ENCODE results near the gene SUMO4. TPM values are rescaled to one million over a fixed set of nuclear protein-coding genes. Genes with fewer than 3 reads are reported as not detected.

SUMO4 gene
- total RNA-seq, result 9.5 and 11.5 TPM in 2 replicates
- 4.4 TPM for total RNA-seq (2013)
- polyA plus RNA-seq, result 0.18 and 0.22 TPM in 2 replicates
- 2.6 and 3.0 TPM in 2 replicates for polyA minus RNA-seq

- Histone ChIP-seq H3K36me3 (replicated peaks in 1 of 2; ENCODE audit: control extremely low read depth in 1 of 2, control insufficient read depth in 1 of 2, extremely low read depth in 1 of 2, insufficient read depth in 2 of 2, low read length in 1 of 2) (peaks cover 10 to 33% of the 10 kb centered on the region in 2 experiments), H4K20me1 (ENCODE audit: control insufficient read depth, insufficient read depth, low read length, poor library complexity, severe bottlenecking) (no peaks in the 10 kb centered on the region), H3K4me3 (ENCODE audit: control extremely low read depth in 1 of 5, extremely low read depth in 1 of 5, insufficient read depth in 1 of 5, low read depth in 2 of 5, low read length in 4 of 5) (no peak within 1 kb of the TSS), H3K79me2 (ENCODE audit: control insufficient read depth, insufficient read depth, low read length) (no peaks in the 10 kb centered on the region), H3K4me2 (replicated peaks; ENCODE audit: low read depth, low read length, poor library complexity, severe bottlenecking) (no peak within 1 kb of the TSS), H2AFZ (ENCODE audit: insufficient read depth, low read depth, low read length, poor library complexity, severe bottlenecking) (no peak within 1 kb of the TSS), H3K27me3 (replicated peaks in 1 of 4; ENCODE audit: control extremely low read depth in 1 of 4, control insufficient read depth in 3 of 4, insufficient read depth in 4 of 4, low read length in 3 of 4) (no peaks in the 10 kb centered on the region), H3K27ac (ENCODE audit: low read length in 2 of 2) (no peak within 1 kb of the TSS), H3K9me3 (ENCODE audit: control extremely low read depth in 1 of 3, control insufficient read depth in 2 of 3, insufficient read depth in 1 of 3, low read length in 2 of 3) (no peaks in the 10 kb centered on the region), H3K9ac (ENCODE audit: low read length) (no peak within 1 kb of the TSS), H3K4me1 (ENCODE audit: control insufficient read depth in 2 of 2, insufficient read depth in 2 of 2, low read length in 2 of 2) (no peaks in the 10 kb centered on the region)
- Mint-ChIP-seq H3K27ac (no peak within 1 kb of the TSS), H3K27me3 (no peaks in the 10 kb centered on the region), H3K4me3 (no peak within 1 kb of the TSS), H3K4me1 (peaks cover 2% of the 10 kb centered on the region), H3K9me3 (ENCODE audit: insufficient read depth) (no peaks in the 10 kb centered on the region)
- 100% methylated on average over 4 of the region's 11 CpGs for WGBS (ENCODE audit: insufficient coverage)
- ATAC-seq (ENCODE audit: low read depth) (no peak), DNase-seq (no peak)
- intact Hi-C loops (cut with micrococcal nuclease), result no loop called here
- TF ChIP-seq CTCF (IDR thresholded peaks at IDR 0.05) (no peak), EZH2 (IDR thresholded peaks at IDR 0.05; ENCODE audit: borderline replicate concordance, insufficient read depth, low read depth, low read length, poor library complexity, severe bottlenecking) (no peak)
- ChIA-PET CTCF (no interaction called here), POLR2A (no interaction called here)
Observed at GRCh38 chr6:149400050-149400449, at the start of gene SUMO4. SUMO4 (plus strand) TSS chr6:149400262; CDS start chr6:149400392, 130 bp downstream.

GRCh38 chr6:149354009-149354408, 46.1 kb upstream of the SUMO4 start:
- intact Hi-C loops (cut with micrococcal nuclease), result loop anchor here (5.0 kb wide), 1 partner anchor 33 kb away; no protein-coding TSS in a partner anchor
- Histone ChIP-seq H3K9ac (ENCODE audit: low read length) (no peak overlapping the region), H3K27ac (ENCODE audit: low read length in 2 of 2) (no peak overlapping the region), H3K4me1 (ENCODE audit: control insufficient read depth in 2 of 2, insufficient read depth in 2 of 2, low read length in 2 of 2) (peaks cover 5 to 8% of the 10 kb centered on the region in 2 donors), H2AFZ (ENCODE audit: insufficient read depth, low read depth, low read length, poor library complexity, severe bottlenecking) (no peak overlapping the region), H3K9me3 (ENCODE audit: control extremely low read depth in 1 of 3, control insufficient read depth in 2 of 3, insufficient read depth in 1 of 3, low read length in 2 of 3) (no peaks in the 10 kb centered on the region), H3K79me2 (ENCODE audit: control insufficient read depth, insufficient read depth, low read length) (peaks cover 95% of the 10 kb centered on the region), H3K36me3 (replicated peaks in 1 of 2; ENCODE audit: control extremely low read depth in 1 of 2, control insufficient read depth in 1 of 2, extremely low read depth in 1 of 2, insufficient read depth in 2 of 2, low read length in 1 of 2) (peaks cover 4 to 5% of the 10 kb centered on the region in 2 experiments), H4K20me1 (ENCODE audit: control insufficient read depth, insufficient read depth, low read length, poor library complexity, severe bottlenecking) (peaks cover 60% of the 10 kb centered on the region), H3K4me2 (replicated peaks; ENCODE audit: low read depth, low read length, poor library complexity, severe bottlenecking) (no peak overlapping the region), H3K4me3 (ENCODE audit: control extremely low read depth in 1 of 5, extremely low read depth in 1 of 5, insufficient read depth in 1 of 5, low read depth in 2 of 5, low read length in 4 of 5) (no peak overlapping the region), H3K27me3 (replicated peaks in 1 of 4; ENCODE audit: control extremely low read depth in 1 of 4, control insufficient read depth in 3 of 4, insufficient read depth in 4 of 4, low read length in 3 of 4) (no peaks in the 10 kb centered on the region)
- DNase-seq (no peak), ATAC-seq (ENCODE audit: low read depth) (no peak)
- WGBS (ENCODE audit: insufficient coverage), result no CpG with 5 or more reads among the region's 2 CpGs
- peaks cover 53% of the 10 kb centered on the region for H3K4me1 Mint-ChIP-seq
- no peaks in the 10 kb centered on the region for H3K27me3 Mint-ChIP-seq
- no peak overlapping the region for H3K27ac Mint-ChIP-seq
- TF ChIP-seq CTCF (IDR thresholded peaks at IDR 0.05) (no peak), EZH2 (IDR thresholded peaks at IDR 0.05; ENCODE audit: borderline replicate concordance, insufficient read depth, low read depth, low read length, poor library complexity, severe bottlenecking) (no peak)
- ChIA-PET CTCF (interaction anchor here (1.0 kb wide), 1 partner anchor 164 kb away, joined by 3 read pairs; no protein-coding TSS in a partner anchor), POLR2A (no interaction called here)
- H3K9me3 Mint-ChIP-seq (ENCODE audit: insufficient read depth), result no peaks in the 10 kb centered on the region
- H3K4me3 Mint-ChIP-seq, result no peak overlapping the region
